ENCODE measurements around the gene GAREM1. TPM values are rescaled to one million over a fixed set of nuclear protein-coding genes. Genes with fewer than 3 reads are reported as not detected.

Gene GAREM1
- total and polyA plus RNA-seq, 9 of the 15 experiments (the other 6 are each of a cell fraction or from before 2014, with no cell fraction given): 0.03 to 0.33 (median 0.07) TPM; not detected in 1

DNA sequence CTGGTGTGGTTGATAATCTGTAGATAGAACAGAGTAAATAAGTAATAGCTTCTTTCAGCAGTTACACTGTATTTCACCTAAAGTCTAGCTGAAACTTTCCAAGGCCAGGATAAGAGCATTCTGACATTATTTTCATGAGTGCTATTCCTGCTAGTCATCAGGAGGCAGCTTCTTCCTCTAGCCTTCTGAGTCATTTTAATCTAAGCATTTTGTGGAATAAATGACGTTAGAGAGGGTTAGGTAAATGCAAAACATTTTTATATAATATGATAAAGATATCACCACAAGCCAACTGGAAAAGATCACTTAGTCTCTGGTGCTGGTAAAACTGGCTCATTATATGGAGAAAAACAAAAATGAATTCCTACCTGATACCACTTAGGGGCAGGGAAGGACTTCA is 142.3 kb downstream of the GAREM1 start:
- ATAC-seq (no peak), DNase-seq (ENCODE audit: extremely low read depth in 1 of 4, low spot score in 3 of 4) (no peak), FAIRE-seq (no peak)
- no peak overlapping the region for H3K4me2 ChIP-seq (ENCODE audit: insufficient read depth, low read length)
- H3K27ac ChIP-seq (ENCODE audit: extremely low read depth, low read depth, low read length): no peak overlapping the region
- no TSS peak for BruUV-seq (replicated peaks)
- H4K20me1 ChIP-seq (replicated peaks; ENCODE audit: control insufficient read depth, insufficient read depth, low read length): no peaks in the 10 kb centered on the region
- CTCF ChIA-PET (ENCODE audit: low intra/inter-chr PET ratio): no interaction called here
- WGBS (ENCODE audit: insufficient coverage, low coverage, missing lambda C conversion rate): 0% methylated on average over 1 of the region's 1 CpG
- intact Hi-C loops (cut with micrococcal nuclease) (no loop called here), in situ Hi-C loops (cut with MboI) (no loop called here)
- H2AFZ ChIP-seq (ENCODE audit: low read depth, low read length): no peak overlapping the region
- H3K9me3 ChIP-seq (replicated peaks; ENCODE audit: control insufficient read depth, insufficient read depth, low read depth, low read length): no peaks in the 10 kb centered on the region
- peaks cover 0 to 6% of the 10 kb centered on the region in 2 experiments; a peak in 1 of 5 replicates for H3K27me3 ChIP-seq (ENCODE audit: control insufficient read depth in 2 of 2, insufficient read depth in 2 of 2, low read length in 2 of 2)
- no peak for TF ChIP-seq HDAC1 (IDR thresholded peaks at IDR 0.05)
- TF ChIP-seq CREB1 (IDR thresholded peaks at IDR 0.05): no peak
- TF ChIP-seq CREB1 (CRISPR knock-in tag; IDR thresholded peaks at IDR 0.05): no peak
- TF ChIP-seq, protein P1, sequence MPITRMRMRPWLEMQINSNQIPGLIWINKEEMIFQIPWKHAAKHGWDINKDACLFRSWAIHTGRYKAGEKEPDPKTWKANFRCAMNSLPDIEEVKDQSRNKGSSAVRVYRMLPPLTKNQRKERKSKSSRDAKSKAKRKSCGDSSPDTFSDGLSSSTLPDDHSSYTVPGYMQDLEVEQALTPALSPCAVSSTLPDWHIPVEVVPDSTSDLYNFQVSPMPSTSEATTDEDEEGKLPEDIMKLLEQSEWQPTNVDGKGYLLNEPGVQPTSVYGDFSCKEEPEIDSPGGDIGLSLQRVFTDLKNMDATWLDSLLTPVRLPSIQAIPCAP (CRISPR knock-in tag; IDR thresholded peaks at IDR 0.05; ENCODE audit: borderline replicate concordance): no peak
- no peak for TF ChIP-seq GTF2A2 (tag; IDR thresholded peaks at IDR 0.05)
- TF ChIP-seq, protein P2, sequence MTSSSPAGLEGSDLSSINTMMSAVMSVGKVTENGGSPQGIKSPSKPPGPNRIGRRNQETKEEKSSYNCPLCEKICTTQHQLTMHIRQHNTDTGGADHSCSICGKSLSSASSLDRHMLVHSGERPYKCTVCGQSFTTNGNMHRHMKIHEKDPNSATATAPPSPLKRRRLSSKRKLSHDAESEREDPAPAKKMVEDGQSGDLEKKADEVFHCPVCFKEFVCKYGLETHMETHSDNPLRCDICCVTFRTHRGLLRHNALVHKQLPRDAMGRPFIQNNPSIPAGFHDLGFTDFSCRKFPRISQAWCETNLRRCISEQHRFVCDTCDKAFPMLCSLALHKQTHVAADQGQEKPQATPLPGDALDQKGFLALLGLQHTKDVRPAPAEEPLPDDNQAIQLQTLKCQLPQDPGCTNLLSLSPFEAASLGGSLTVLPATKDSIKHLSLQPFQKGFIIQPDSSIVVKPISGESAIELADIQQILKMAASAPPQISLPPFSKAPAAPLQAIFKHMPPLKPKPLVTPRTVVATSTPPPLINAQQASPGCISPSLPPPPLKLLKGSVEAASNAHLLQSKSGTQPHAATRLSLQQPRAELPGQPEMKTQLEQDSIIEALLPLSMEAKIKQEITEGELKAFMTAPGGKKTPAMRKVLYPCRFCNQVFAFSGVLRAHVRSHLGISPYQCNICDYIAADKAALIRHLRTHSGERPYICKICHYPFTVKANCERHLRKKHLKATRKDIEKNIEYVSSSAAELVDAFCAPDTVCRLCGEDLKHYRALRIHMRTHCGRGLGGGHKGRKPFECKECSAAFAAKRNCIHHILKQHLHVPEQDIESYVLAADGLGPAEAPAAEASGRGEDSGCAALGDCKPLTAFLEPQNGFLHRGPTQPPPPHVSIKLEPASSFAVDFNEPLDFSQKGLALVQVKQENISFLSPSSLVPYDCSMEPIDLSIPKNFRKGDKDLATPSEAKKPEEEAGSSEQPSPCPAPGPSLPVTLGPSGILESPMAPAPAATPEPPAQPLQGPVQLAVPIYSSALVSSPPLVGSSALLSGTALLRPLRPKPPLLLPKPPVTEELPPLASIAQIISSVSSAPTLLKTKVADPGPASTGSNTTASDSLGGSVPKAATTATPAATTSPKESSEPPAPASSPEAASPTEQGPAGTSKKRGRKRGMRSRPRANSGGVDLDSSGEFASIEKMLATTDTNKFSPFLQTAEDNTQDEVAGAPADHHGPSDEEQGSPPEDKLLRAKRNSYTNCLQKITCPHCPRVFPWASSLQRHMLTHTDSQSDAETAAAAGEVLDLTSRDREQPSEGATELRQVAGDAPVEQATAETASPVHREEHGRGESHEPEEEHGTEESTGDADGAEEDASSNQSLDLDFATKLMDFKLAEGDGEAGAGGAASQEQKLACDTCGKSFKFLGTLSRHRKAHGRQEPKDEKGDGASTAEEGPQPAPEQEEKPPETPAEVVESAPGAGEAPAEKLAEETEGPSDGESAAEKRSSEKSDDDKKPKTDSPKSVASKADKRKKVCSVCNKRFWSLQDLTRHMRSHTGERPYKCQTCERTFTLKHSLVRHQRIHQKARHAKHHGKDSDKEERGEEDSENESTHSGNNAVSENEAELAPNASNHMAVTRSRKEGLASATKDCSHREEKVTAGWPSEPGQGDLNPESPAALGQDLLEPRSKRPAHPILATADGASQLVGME (CRISPR knock-in tag; IDR thresholded peaks at IDR 0.05): no peak
- TF ChIP-seq, protein P3, sequence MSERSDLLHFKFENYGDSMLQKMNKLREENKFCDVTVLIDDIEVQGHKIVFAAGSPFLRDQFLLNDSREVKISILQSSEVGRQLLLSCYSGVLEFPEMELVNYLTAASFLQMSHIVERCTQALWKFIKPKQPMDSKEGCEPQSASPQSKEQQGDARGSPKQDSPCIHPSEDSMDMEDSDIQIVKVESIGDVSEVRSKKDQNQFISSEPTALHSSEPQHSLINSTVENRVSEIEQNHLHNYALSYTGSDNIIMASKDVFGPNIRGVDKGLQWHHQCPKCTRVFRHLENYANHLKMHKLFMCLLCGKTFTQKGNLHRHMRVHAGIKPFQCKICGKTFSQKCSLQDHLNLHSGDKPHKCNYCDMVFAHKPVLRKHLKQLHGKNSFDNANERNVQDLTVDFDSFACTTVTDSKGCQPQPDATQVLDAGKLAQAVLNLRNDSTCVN (CRISPR knock-in tag; IDR thresholded peaks at IDR 0.05): no peak
- no peak for TF ChIP-seq RNF2 (IDR thresholded peaks at IDR 0.05)
- TF ChIP-seq ELF2 (CRISPR knock-in tag; IDR thresholded peaks at IDR 0.05): no peak
- no peak for TF ChIP-seq ZNF121 (CRISPR knock-in tag; conservative IDR thresholded peaks at IDR 0.05)
- no peak for TF ChIP-seq NFATC3 (IDR thresholded peaks at IDR 0.05)
- no peaks in the 10 kb centered on the region for H3K4me1 ChIP-seq (replicated peaks in 1 of 2; ENCODE audit: control insufficient read depth in 2 of 2, insufficient read depth in 2 of 2, low read length in 2 of 2)
- H3K36me3 ChIP-seq (ENCODE audit: control insufficient read depth, insufficient read depth, low read length): no peaks in the 10 kb centered on the region
- H3K4me3 ChIP-seq: no peak overlapping the region
- no peaks in the 10 kb centered on the region for H3K79me2 ChIP-seq (ENCODE audit: control insufficient read depth, insufficient read depth, low read length)
- H3K9ac ChIP-seq (ENCODE audit: insufficient read depth in 1 of 2, low read depth in 2 of 2, low read length in 2 of 2): no peak overlapping the region
- no peaks in the 10 kb centered on the region for H3K9me1 ChIP-seq (ENCODE audit: control insufficient read depth, insufficient read depth, low read length)
- POLR2A ChIA-PET: no interaction called here
